ENCODE results near the gene EFCAB6. TPM values are rescaled to one million over a fixed set of nuclear protein-coding genes. Genes with fewer than 3 reads are reported as not detected.

The EFCAB6 gene
- total RNA-seq, 1 experiment from 2014 or later, result 3.1 TPM

DNA sequence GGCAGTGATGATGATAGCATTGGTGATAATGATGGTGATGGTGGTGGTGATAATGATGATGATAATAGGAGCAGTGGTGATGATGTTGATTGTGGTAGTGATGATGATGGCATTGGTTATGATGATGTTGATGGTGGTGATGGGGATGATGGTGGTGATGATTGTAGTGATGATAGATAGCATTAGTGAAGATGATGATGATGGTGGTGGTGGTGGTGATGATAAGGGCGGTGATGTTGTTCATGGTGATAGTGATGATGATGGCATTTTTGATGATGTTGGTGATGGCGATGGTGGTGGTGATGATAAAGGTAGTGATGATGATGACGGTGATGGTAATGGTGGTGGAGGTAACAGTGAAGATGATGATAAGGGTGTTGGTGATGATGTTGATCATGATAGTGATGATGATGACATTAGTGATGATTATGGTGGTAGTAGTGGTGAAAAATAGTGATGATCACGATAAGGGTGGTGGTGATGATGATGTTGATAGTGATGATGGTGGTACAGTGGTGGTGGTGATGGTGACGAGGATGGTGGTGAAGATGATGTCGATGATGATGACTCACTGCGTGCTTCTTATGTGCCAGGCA lies 307.3 kb downstream of the EFCAB6 start:
- DNase-seq (ENCODE audit: low read depth), result no peak

DNA sequence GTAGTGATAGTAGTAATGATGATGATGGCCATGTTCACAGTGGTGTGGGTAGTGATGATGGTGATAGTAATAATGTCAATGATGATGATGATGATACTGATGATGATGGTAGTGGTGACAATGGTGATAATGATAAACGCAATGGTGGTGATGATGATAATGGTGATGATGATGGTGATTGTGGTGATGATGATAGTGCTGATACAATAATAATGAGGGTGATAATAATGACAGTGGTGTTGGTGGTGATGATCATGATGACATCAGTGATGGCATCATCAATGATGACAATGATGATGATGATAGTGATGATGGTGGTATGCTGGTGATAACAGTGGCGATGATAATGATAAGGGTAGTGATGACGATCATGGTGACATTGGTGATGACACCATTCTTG lies 308.0 kb downstream of the EFCAB6 start:
- DNase-seq (ENCODE audit: low read depth), result no peak

DNA sequence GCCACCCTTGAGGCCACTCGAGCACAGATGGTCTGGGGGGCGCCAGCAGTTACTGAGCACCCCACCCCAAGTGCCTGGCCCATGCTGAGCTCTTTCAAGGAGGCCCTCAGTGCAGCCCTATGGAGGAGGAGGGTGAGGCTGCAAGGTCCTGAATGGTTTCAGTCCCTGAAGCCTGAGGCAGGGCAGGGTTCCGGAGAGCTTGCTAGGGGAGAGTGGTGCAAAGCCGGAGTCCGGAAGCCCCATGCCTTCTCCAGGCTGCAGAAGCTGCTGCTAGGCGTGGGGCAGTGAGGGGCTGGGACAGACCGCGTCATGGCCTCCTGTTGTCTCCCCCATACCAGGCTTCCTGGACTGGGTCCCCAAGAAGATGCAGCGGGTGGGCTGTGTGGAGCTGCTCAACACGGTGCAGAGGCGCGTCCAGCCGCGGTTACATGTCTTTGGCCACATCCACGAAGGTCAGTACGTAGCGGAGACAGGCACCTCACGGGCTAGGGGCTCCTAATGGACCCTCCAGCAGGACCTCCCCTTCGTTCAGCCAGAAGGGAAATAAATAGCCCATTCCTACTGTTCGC lies 309.7 kb downstream of the EFCAB6 start:
- DNase-seq (ENCODE audit: low read depth), result no peak

DNA sequence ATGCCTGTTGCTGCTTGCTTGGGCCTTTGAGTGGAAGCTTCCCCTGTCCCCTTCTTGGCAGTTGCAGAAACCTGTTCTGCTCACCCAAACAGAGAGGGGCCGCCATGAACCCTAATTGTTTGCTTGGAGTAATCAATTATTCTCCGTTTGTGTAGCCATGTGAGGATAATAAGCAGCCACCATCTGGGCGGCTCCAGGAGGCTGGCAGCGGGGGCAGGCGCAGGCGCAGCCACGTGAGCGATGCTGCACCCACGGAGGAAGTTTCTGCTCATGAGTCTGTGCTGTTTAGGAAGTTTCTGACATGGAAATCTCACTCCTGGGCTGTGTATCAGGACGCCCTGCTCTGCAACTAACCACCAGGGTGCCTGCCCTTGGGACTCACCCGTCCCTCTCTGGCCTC lies 310.2 kb downstream of the EFCAB6 start:
- DNase-seq (ENCODE audit: low read depth), result no peak

DNA sequence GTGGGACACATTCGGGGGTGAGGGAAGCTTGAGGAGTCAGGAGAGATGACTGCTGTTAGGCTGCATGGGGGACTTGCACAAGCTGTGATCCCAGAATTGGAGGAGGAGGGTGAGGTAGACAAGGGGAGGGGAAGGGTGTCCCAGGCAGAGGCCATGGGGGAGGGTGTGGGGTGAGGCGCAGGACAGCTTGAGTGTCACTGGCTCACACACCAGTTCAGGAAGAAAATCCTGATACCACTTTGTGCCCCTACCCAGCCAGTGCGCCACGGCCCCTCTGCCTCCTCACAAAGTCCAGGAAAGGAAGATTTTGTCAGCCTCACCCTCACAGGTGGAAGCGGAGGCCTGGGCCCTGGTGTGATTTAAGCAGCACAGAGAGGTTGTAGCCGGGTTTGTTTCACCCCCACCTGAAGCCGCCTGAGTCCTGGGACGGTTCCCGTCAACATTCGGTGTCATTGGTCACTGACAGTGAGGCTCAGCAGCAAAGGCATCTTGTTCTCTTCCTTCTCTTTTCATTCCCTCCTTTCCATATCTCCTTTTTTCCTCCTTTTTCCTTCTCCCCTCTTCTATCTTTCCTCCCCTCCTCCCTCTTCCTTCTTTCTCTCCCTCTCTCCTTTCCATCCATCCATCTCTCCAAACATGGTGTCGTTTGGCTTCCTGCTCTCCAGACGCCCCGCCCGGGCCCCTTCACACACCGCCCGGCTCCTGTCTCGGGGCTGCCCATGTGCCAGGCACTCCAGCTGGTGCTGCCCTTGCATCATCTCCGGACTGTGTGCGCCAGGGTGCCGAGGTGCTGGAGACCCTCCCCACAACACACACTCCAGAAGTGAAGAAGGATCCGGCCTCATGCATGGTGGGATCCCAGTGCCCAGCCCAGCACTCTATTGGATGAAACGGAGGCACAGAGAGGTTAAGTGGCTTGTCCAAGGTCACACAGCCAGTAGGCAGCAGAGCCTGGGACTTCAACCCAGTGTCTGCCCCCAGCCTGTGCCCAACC lies 311.0 kb downstream of the EFCAB6 start:
- no peak for DNase-seq (ENCODE audit: low read depth)

DNA sequence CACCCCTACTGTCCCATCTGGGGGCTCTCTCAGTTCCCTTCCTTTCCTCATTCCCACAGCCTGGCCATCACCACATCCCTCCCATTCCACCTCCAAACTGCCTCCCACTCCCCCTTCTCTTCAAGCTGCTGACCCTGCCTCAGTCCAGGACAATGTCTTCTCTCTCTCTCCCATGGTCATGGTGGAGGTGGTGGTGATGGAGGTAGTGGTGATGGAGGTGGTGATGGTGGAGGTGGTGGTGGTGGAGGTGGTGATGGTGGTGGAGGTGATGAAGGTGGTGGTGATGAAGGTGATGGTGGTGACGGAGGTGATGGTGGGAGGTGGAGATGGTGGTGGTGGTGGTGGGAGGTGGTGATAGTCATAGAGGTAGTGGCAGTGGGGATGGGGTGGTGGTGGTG lies 313.2 kb downstream of the EFCAB6 start:
- no peak for DNase-seq (ENCODE audit: low read depth)

DNA sequence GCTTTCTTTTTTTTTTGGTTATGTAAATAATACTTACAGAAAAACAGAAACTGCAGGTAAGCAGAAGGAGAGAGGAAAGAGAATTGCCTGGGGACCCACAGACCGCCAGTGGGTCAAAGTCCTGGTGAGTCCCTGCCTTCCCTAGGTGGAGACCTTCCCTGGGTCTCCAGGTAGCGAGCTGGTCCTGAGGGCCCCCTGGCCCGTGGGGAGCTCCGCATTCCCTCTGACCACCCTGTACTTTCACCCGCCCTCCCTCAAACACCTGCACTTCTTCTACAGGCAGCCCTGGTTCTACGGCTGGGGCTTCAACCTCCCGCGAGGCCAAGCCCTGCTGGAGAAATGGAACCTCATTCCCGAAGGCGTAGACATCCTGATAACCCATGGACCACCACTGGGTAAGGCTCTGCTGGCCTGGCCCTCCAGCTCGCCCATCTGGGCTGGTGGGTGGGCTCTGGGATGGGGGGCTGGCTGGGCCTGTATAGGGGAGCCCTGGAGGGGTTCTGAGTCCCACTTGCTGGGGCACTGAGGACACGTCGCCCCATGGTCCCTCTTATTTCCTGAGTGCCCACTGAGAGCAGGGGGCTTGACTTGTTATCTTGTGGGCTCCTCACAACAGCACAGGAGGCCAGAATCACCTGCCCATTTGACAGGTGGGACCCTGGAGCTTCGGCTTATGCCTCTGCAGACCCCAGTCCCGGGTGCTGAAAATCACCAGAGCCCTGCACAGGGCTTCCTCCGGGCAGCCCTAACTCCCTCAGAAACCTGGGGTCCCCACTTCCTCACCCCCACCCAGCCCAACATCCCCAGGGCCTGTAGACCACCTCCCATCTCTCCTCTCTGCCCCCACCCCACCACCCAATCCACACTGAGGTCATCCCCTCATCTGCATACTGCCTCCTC lies 313.9 kb downstream of the EFCAB6 start:
- DNase-seq (ENCODE audit: low read depth), result no peak

DNA sequence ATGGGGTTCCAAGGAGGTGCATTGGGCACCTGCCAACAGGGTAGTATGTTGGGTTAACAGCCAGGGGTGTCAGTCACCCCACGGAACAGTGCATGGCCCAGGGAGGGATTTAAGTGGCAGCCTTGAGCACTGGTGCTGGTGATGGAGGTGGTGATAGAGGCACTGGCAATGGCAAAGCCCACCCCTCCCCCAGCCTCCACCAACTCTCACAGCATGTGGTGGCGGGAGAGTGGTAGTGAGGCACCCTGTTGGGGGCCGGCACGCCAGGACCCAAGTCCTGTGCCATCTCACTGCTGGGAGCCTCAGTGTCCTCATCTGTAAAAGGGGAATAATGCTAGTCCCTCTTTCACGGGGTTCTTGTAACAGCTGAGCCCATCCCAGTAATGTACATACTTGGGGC lies 318.8 kb downstream of the EFCAB6 start:
- no peak for DNase-seq (ENCODE audit: low read depth)

DNA sequence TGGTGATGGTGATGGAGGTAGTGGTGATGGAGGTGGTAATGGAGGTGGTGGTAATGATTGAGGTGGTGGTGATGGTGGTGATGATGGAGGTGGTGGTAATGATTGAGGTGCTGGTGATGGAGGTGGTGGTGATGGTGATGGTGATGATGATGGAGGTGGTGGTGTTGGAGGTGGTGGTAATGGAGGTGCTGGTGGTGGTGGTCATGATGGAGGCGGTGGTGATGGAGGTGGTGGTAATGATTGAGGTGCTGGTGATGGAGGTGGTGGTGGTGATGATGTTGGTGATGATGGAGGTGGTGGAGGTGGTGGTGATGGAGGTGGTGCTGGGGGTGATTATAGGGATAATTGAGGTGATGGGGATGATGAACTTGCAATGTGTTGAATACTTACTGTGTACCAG lies 320.4 kb downstream of the EFCAB6 start:
- DNase-seq (ENCODE audit: low read depth), result no peak

DNA sequence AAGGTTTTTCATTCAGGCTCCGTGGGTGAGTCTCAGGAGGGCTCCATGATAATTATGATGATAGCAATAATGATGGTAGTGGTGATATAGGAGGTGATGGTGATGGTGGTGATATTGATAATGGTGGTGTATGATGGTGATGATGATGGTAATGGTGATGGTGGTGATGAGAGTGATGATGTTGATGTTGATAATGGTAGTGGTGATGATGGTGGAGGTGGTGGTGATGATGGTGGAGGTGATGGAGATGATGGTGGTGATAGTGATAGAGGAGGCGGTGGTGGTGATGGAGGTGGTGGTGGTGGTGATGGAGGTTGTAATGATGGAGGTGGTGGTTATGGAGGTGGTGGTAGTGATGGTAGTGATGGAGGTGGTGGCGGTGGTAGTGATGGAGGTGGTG lies 320.9 kb downstream of the EFCAB6 start:
- no peak for DNase-seq (ENCODE audit: low read depth)

DNA sequence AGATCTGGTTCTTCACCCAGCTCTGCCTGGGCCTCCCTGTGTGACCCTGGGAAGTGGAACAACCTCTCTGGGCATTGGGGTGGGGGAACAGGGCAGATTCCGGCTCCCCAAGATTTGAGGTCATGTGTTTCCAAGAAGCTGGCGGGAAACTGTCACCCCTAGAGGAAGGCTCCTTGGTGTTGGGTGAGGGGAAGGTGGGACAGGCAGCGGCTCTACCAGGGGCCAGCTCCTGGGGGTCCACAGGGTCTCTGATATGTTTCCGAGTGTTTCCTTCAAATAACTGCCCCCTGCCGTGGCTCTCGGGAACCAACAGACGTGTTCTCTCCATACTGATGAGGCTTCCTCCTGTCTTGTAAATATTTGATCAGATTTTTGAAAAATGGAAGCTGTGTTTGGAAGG lies 321.8 kb downstream of the EFCAB6 start:
- DNase-seq (ENCODE audit: low read depth), result no peak

DNA sequence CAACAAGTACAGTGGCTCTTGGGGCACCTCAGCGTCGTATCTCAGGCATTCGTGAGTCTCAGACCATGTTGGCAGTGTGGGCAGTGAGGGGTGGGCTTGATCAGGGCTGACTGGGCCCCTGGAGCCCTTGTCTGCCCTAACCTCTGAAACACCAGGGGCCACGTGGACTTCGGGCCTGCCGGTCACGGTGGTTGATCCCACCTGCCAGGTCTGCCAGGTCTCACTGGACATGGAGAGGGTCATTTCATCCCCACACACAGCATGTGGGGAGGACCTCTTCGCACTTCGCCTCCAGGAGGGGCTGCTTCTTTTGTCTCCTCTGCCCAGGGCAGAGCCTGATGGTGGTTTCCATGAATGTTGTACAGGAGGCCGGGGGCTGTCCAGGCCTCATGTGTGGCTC lies 323.2 kb downstream of the EFCAB6 start:
- DNase-seq (ENCODE audit: low read depth), result no peak

DNA sequence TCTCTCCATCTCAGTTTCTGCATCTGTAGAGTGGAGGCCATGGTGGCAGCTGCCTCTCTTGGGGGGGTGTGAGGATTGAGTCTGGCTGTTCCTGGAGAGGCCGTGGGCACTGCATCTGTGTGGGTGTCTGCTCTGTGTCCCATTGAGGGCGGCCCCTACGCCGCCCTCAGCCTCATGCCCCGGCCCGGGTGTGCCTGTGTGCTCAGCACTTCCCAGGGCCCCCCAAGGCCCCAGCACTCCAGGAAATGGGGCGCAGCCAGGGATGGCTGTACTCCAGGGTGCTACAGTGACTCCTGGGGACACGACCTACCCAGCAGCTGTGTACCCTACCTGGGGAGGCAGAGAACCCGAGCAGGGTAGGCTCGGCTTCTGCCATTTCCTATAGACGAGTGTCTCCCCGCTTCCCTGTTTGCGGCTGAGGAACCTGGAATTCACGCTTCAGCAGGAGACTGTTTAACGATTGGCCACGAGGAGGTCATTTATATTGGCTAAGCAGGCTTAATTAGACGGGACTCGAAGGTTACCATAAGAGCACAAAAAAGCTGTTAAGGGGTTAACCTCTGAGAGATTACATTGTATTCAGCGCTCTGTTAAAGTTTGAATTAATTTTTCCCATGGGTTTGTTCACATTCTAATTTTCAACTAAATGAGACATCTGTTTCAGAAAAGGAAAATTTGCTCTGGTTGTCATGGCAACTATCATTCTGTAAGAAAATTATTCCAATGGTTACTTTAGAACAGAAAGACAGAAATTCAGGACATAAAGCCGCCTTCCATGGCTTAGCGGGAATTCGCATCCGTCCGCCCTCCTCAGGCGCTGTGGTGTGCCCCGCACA lies 323.9 kb downstream of the EFCAB6 start:
- no peak for DNase-seq (ENCODE audit: low read depth)

DNA sequence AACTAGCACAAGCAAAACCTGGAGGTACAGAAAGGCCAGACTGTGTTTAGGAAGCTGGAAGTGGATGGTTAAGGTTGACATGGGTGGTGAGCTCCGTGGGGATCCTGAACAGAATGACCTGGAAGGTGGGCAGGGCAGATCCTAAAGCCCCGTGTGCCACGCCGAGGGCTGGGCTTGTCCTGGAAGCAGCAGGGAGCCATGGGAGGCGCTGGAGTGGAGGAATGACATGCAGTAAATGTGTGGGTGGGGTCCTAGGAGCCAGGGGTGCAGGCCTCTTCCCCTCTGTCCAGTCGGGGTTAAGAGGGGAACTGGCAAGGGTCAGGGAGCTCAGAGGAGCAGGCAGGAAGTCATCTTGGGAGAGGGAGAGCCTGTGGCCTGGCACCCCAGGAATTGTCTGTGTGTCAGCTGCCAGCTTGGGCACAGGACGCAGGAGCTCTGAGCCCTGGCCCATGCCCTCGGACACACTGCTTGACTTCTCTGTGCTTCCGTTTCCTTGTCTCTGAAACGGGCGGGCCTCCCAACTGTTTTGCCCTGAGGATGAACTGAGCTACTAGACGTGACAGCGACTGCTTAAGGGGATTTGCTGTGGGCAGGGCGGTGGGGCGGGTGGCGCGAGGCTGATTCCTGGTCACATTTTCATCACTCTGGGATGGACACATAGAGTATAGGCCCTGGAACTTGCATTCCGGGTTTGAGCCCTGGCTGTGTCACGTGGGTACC lies 324.6 kb downstream of the EFCAB6 start:
- no peak for DNase-seq (ENCODE audit: low read depth)

DNA sequence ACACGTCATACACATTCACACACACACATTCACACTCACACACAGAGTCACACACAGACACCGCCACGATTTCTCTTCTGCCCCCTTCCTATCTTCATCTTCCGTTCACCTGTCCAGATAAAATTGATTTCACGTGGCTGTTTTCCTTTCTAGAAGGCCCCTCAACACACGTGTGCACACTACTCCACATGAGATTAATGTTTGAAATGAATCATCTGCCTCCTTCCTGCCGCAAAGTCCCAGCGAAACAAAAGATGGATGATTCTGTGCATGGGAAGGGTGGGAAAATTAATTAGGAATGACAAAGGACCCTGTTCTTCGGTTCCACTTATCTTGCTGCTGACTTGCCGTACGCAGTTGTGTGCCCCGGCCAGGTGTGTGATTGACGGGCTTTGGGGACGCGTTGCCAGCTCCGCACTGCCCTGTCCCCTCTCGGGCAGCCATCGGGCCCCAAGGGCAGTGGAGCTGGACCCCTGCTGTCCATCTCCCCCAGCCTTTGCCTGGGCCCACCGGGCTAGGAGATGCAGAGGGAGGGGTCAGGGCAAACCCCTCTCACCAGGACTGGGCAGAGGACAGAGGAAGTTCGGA lies 326.5 kb downstream of the EFCAB6 start:
- no peak for DNase-seq (ENCODE audit: low read depth)

DNA sequence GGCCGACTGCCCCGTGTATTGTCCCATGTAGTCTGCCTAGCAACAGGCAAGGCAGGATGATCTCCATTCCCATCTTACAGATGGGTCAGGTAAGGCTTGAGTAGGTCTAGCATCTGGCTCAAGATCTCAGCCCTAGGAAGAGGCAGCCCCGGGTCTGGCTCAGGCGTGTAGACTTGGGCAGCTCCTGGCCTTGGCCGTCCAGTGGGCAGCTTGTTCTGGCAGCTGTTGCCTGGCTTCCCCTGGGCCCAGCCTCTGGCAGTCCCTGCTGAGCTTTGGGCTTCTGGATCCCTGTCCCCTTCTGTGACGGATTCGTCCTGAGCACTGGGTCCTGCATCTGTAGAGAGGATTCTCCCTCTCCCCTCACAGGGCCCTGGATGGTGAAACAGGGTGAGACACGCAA lies 327.9 kb downstream of the EFCAB6 start:
- no peak for DNase-seq (ENCODE audit: low read depth)

DNA sequence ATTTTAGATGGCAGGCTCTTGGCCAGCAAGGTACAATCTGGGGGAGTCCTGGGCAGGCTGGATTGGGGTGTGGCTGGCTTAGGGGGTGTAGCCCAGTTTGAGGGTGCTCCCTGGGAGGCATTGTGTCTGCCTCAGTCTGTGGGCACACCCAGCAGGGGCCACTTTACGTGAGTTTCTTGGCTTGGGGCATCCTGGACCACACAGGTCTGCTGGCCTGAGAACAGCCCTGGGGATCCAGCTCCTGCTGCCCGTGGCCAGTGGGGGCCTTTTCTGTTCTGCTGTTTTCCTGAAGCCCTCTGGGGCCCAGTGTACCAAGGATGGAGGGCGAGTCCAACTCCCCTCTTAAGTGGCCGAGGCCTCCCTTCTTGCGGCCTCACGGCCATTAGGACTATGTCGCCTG lies 328.4 kb downstream of the EFCAB6 start:
- DNase-seq (ENCODE audit: low read depth), result no peak

DNA sequence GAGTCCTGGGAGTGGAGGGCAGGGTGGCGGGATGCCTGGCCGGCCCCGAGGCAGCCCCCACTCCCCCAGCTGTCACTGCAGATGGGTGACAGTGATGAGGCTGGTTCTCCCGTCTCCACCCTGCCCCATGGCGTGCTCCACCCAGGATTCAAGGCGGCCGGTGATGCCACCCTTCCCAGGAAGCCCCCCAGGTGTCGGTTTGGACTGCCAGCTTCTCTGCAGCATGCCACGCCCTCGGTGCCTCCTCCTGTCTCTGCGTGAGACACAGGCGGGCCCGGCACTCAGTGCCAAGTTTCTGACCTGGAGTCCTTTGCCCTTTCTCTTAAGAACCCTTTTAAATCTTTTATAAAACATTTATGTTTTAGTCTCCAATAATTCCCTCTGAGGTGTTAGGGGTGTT lies 328.8 kb downstream of the EFCAB6 start:
- DNase-seq (ENCODE audit: low read depth), result no peak

DNA sequence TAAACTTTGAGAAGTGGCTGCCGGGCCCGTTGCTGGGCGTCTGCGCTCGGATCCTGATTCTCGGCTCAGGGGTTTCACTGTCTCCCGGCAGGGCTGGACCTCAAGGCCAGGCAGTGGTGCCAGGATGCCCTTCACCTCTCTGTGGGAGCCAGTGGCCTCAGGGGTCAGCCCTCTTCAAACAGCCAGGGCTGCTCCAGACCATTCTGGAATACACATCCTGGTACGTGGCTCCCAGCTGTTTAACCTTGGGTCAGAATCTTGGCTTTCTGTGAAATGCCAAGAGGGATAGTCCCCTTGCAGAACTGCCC lies 329.8 kb downstream of the EFCAB6 start:
- no peak for DNase-seq (ENCODE audit: low read depth)
